Measurements from ENCODE around the gene CCNY.

The CCNY gene

GRCh38 chr10:35552650-35553342 is 216.5 kb downstream of the CCNY start:
- DNase-seq, result no peak
- CTCF ChIA-PET, result interaction anchor here (1.2 kb wide), 1 partner anchor 11 kb away, joined by 5 read pairs; no protein-coding TSS in a partner anchor
- no peaks in the 10 kb centered on the region for H3K9me3 Mint-ChIP-seq
- no peaks in the 10 kb centered on the region for H3K27me3 Mint-ChIP-seq
- H3K4me1 Mint-ChIP-seq, result no peaks in the 10 kb centered on the region
- H3K27ac Mint-ChIP-seq, result no peak overlapping the region
- H3K4me3 Mint-ChIP-seq, result no peak overlapping the region
- peaks cover 14% of the 10 kb centered on the region for H3K36me3 Mint-ChIP-seq

- H3K9me3 Mint-ChIP-seq, result no peaks in the 10 kb centered on the region
- H3K36me3 Mint-ChIP-seq, result peaks cover 14% of the 10 kb centered on the region
- H3K27ac Mint-ChIP-seq, result no peak overlapping the region
- H3K4me1 Mint-ChIP-seq, result no peaks in the 10 kb centered on the region
- H3K27me3 Mint-ChIP-seq, result no peaks in the 10 kb centered on the region
- no peak for DNase-seq
- no peak overlapping the region for H3K4me3 Mint-ChIP-seq
- CTCF ChIA-PET, result interaction anchor here (0.5 kb wide), 1 partner anchor 10 kb away, joined by 3 read pairs; no protein-coding TSS in a partner anchor
Measured at GRCh38 chr10:35554036-35554435, 217.7 kb downstream of the CCNY start.

- Mint-ChIP-seq H3K4me1 (no peaks in the 10 kb centered on the region), H3K9me3 (no peaks in the 10 kb centered on the region), H3K27me3 (no peaks in the 10 kb centered on the region), H3K27ac (peak overlapping the region; percentile 50), H3K4me3 (no peak overlapping the region), H3K36me3 (peaks cover 14% of the 10 kb centered on the region)
- DNase-seq, result no peak
- CTCF ChIA-PET, result interaction anchor here (1.4 kb wide), 1 partner anchor 12 kb away, joined by 4 read pairs; no protein-coding TSS in a partner anchor
Measured at GRCh38 chr10:35554461-35555056, 218.2 kb downstream of the CCNY start.

- H3K27me3 Mint-ChIP-seq, result no peaks in the 10 kb centered on the region
- peak overlapping the region; percentile 43 for H3K27ac Mint-ChIP-seq
- H3K4me3 Mint-ChIP-seq, result no peak overlapping the region
- CTCF ChIA-PET, result interaction anchor here (0.7 to 1.4 kb wide), 2 partner anchors 9 to 10 kb away, joined by 3 to 4 read pairs; no protein-coding TSS in a partner anchor
- H3K9me3 Mint-ChIP-seq, result no peaks in the 10 kb centered on the region
- no peaks in the 10 kb centered on the region for H3K4me1 Mint-ChIP-seq
- no peak for DNase-seq
- H3K36me3 Mint-ChIP-seq, result peaks cover 8% of the 10 kb centered on the region
Measured at GRCh38 chr10:35555962-35556930, 219.9 kb downstream of the CCNY start.

GRCh38 chr10:35558276-35558675 is 222.0 kb downstream of the CCNY start:
- Mint-ChIP-seq H3K27me3 (no peaks in the 10 kb centered on the region), H3K36me3 (peaks cover 5% of the 10 kb centered on the region), H3K27ac (no peak overlapping the region), H3K9me3 (no peaks in the 10 kb centered on the region), H3K4me1 (peaks cover under 1% of the 10 kb centered on the region), H3K4me3 (no peak overlapping the region)
- DNase-seq, result no peak
- CTCF ChIA-PET, result no interaction called here

GRCh38 chr10:35559416-35559815 is 223.1 kb downstream of the CCNY start:
- CTCF ChIA-PET, result no interaction called here
- no peak for DNase-seq
- H3K36me3 Mint-ChIP-seq, result peaks cover 5% of the 10 kb centered on the region
- no peak overlapping the region for H3K27ac Mint-ChIP-seq
- peaks cover 4% of the 10 kb centered on the region for H3K4me1 Mint-ChIP-seq
- no peaks in the 10 kb centered on the region for H3K27me3 Mint-ChIP-seq
- no peaks in the 10 kb centered on the region for H3K9me3 Mint-ChIP-seq
- H3K4me3 Mint-ChIP-seq, result no peak overlapping the region

- Mint-ChIP-seq H3K4me1 (peaks cover 9% of the 10 kb centered on the region), H3K36me3 (peaks cover 9% of the 10 kb centered on the region), H3K9me3 (no peaks in the 10 kb centered on the region), H3K27me3 (no peaks in the 10 kb centered on the region), H3K4me3 (no peak overlapping the region), H3K27ac (no peak overlapping the region)
- no peak for DNase-seq
- CTCF ChIA-PET, result interaction anchor here (1.6 to 2.3 kb wide), 2 partner anchors 311 to 322 kb away, joined by 4 to 6 read pairs; no protein-coding TSS in a partner anchor
Measured at GRCh38 chr10:35561715-35562114, 225.4 kb downstream of the CCNY start.

GRCh38 chr10:35562427-35562826 is 226.1 kb downstream of the CCNY start:
- DNase-seq, result no peak
- no peak overlapping the region for H3K27ac Mint-ChIP-seq
- peaks cover 9% of the 10 kb centered on the region for H3K4me1 Mint-ChIP-seq

GRCh38 chr10:35563261-35563891 is 227.1 kb downstream of the CCNY start:
- Mint-ChIP-seq H3K9me3 (no peaks in the 10 kb centered on the region), H3K4me3 (no peak overlapping the region), H3K27ac (no peak overlapping the region), H3K36me3 (peaks cover 10% of the 10 kb centered on the region), H3K4me1 (peaks cover 9% of the 10 kb centered on the region), H3K27me3 (no peaks in the 10 kb centered on the region)
- CTCF ChIA-PET, result interaction anchor here (0.7 to 2.4 kb wide), 22 partner anchors 10 to 567 kb away, joined by 3 to 11 read pairs (median 4); no protein-coding TSS in a partner anchor
- peak; percentile 59 for DNase-seq

More at GRCh38 chr10:35562427-35562826, 226.1 kb downstream of the CCNY start:
- Mint-ChIP-seq H3K4me3 (no peak overlapping the region), H3K9me3 (no peaks in the 10 kb centered on the region), H3K36me3 (peaks cover 10% of the 10 kb centered on the region), H3K27me3 (no peaks in the 10 kb centered on the region)
- CTCF ChIA-PET, result interaction anchor here (0.6 to 2.4 kb wide), 20 partner anchors 11 to 566 kb away, joined by 3 to 11 read pairs (median 4); no protein-coding TSS in a partner anchor

- Mint-ChIP-seq H3K27ac (peak overlapping the region; percentile 45), H3K4me1 (peaks cover 9% of the 10 kb centered on the region), H3K9me3 (no peaks in the 10 kb centered on the region), H3K27me3 (no peaks in the 10 kb centered on the region), H3K4me3 (no peak overlapping the region), H3K36me3 (peaks cover 16% of the 10 kb centered on the region)
- no peak for DNase-seq
- CTCF ChIA-PET, result interaction anchor here (1.1 to 2.4 kb wide), 5 partner anchors 11 to 444 kb away, joined by 3 to 11 read pairs (median 5); no protein-coding TSS in a partner anchor
Measured at GRCh38 chr10:35564341-35564968, 228.1 kb downstream of the CCNY start.

GRCh38 chr10:35565602-35566081 is 229.3 kb downstream of the CCNY start:
- H3K4me1 Mint-ChIP-seq, result peaks cover 9% of the 10 kb centered on the region
- H3K27me3 Mint-ChIP-seq, result no peaks in the 10 kb centered on the region
- H3K4me3 Mint-ChIP-seq, result no peak overlapping the region
- H3K27ac Mint-ChIP-seq, result peak overlapping the region; percentile 49
- no peak for DNase-seq
- CTCF ChIA-PET, result interaction anchor here (0.6 to 1.0 kb wide), 2 partner anchors 9 to 10 kb away, joined by 3 to 4 read pairs; no protein-coding TSS in a partner anchor
- no peaks in the 10 kb centered on the region for H3K9me3 Mint-ChIP-seq
- peaks cover 21% of the 10 kb centered on the region for H3K36me3 Mint-ChIP-seq

- H3K36me3 Mint-ChIP-seq, result peaks cover 24% of the 10 kb centered on the region
- no peaks in the 10 kb centered on the region for H3K27me3 Mint-ChIP-seq
- DNase-seq, result no peak
- H3K4me1 Mint-ChIP-seq, result peaks cover 9% of the 10 kb centered on the region
- no peak overlapping the region for H3K4me3 Mint-ChIP-seq
- CTCF ChIA-PET, result no interaction called here
- no peak overlapping the region for H3K27ac Mint-ChIP-seq
- H3K9me3 Mint-ChIP-seq, result no peaks in the 10 kb centered on the region
Measured at GRCh38 chr10:35567951-35568350, 231.6 kb downstream of the CCNY start.

- H3K27ac Mint-ChIP-seq, result no peak overlapping the region
- CTCF ChIA-PET, result no interaction called here
- no peak for DNase-seq
Measured at GRCh38 chr10:35568483-35569015, 232.2 kb downstream of the CCNY start.

More at GRCh38 chr10:35568483-35569015, 232.2 kb downstream of the CCNY start:
- peaks cover 27% of the 10 kb centered on the region for H3K36me3 Mint-ChIP-seq
- H3K4me3 Mint-ChIP-seq, result no peak overlapping the region
- no peaks in the 10 kb centered on the region for H3K9me3 Mint-ChIP-seq
- H3K4me1 Mint-ChIP-seq, result peaks cover 7% of the 10 kb centered on the region
- H3K27me3 Mint-ChIP-seq, result no peaks in the 10 kb centered on the region

All from activated naive CD4-positive, alpha-beta T cell treated with anti-CD3 and anti-CD28 coated beads, Interleukin-2, amount 10 ng/mL, durations not matched to agents 7 days and 5 days (primary cell).